HCT116 (cell line): ENCODE data around the gene PSKH1. TPM values are rescaled to one million over a fixed set of nuclear protein-coding genes. Genes with fewer than 3 reads are reported as not detected.

Source experiments
- CEBPB ChIP-seq: IDR thresholded peaks from 2 replicates; pipeline ENCODE4 v1.6.1; 2012; ENCODE audit warnings: low read depth
- CTCF ChIP-seq, 3 experiments: fragments of 200-600 bp in 1 of 3; sonication (generic) in 1 of 3; IDR thresholded peaks in 2 of 3; conservative IDR thresholded peaks in 1 of 3; 2 replicates each; pipeline ENCODE4 v1.5.1; 2012 to 2017; ENCODE audit warnings: low read depth in 2 of 3, low read length in 2 of 3, antibody characterized with exemption in 1 of 3, borderline replicate concordance in 1 of 3, control low read depth in 1 of 3, mild to moderate bottlenecking in 1 of 3, mixed read lengths in 1 of 3, mixed run types in 1 of 3, moderate library complexity in 1 of 3; ENCODE audit not compliant: insufficient read depth in 1 of 3
- EGR1 ChIP-seq: IDR thresholded peaks from 2 replicates; pipeline ENCODE4 v1.6.1; 2012; ENCODE audit warnings: low read depth
- ELF1 ChIP-seq: IDR thresholded peaks from 2 replicates; pipeline ENCODE4 v1.6.1; 2012; ENCODE audit warnings: low read depth, borderline replicate concordance
- EZH2 ChIP-seq: fragments of 200-600 bp; sonication (generic); IDR thresholded peaks from 2 replicates; pipeline ENCODE4 v1.6.1; 2017; ENCODE audit warnings: antibody characterized with exemption, mixed run types
- JUND ChIP-seq: IDR thresholded peaks from 2 replicates; pipeline ENCODE4 v1.6.1; 2012
- POLR2AphosphoS5 ChIP-seq: IDR thresholded peaks from 2 replicates; pipeline ENCODE4 v1.6.1; 2011; ENCODE audit warnings: mild to moderate bottlenecking, low read depth, low read length, moderate library complexity
- REST ChIP-seq: IDR thresholded peaks from 2 replicates; pipeline ENCODE4 v1.6.1; 2012; ENCODE audit warnings: low read depth
- SRF ChIP-seq: IDR thresholded peaks from 2 replicates; pipeline ENCODE4 v1.6.1; 2012; ENCODE audit warnings: low read depth
- TCF7L2 ChIP-seq: IDR thresholded peaks from 2 replicates; pipeline ENCODE4 v1.7.0; 2011; ENCODE audit warnings: borderline replicate concordance, inconsistent platforms; ENCODE audit not compliant: insufficient read depth, insufficient read length; ENCODE audit errors: extremely low read depth
- ZNF274 ChIP-seq: fragments of 200-500 bp; sonication (Bioruptor generic); IDR thresholded peaks from 2 replicates; pipeline ENCODE4 v1.6.1; 2014; ENCODE audit warnings: mild to moderate bottlenecking, low read depth, low read length, inconsistent platforms
- total RNA-seq: library from RNA; stranded (reverse); gene quantifications from one replicate; pipeline ENCODE4 v1.2.1, GENCODE V29; 2021; ENCODE audit not compliant: unreplicated experiment

Gene PSKH1
- total RNA-seq, 1 experiment from 2014 or later, result 16.2 TPM

DNA sequence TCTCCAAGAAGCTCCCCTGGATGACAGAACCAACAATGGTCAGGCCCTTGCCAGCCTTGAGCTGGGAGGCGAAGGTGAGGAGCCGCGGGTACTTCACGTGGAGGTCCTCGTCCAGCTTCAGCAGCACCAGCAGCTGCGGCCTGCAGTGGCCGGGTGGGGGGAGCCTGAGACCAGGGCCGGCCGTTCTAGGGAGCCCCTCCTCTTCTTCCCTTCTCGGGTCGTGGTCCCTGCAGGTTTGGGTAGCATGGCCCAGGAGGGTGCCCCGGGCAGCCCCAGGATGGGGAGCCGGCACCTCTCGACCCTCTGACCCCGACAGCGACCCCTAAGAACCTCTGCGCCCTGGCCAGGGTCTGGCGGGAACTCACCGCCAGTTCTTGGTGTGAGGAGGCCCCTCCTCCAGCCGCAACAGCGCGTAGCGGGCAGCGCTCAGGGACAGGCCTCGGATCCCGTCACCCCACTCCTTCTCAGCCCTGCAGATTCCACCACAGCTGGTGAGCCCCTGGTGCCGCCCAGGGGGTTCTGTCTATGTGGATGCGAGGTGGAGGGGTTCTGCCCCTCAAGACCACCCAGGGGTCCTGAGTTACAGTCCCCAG lies 54.0 kb downstream of the PSKH1 start (continued):
- no peak for TF ChIP-seq REST
- no peak for TF ChIP-seq ZNF274
- no peak for TF ChIP-seq CEBPB
- no peak for TF ChIP-seq EGR1
- TF ChIP-seq JUND, result no peak
- TF ChIP-seq EZH2, result no peak
- no peak; the same call in 1 of the 2 replicates for TF ChIP-seq POLR2AphosphoS5
- no peak for TF ChIP-seq TCF7L2
- TF ChIP-seq CTCF (IDR thresholded peaks at IDR 0.05 in 2 of 3, conservative IDR thresholded peaks at IDR 0.05 in 1 of 3; ENCODE audit: borderline replicate concordance in 1 of 3, insufficient read depth in 1 of 3, low read depth in 2 of 3, low read length in 2 of 3), result no peak
- TF ChIP-seq ELF1, result no peak
- no peak for TF ChIP-seq SRF
